PC-9 (cell line): ENCODE measurements around the gene PPP1R37. TPM values are rescaled to one million over a fixed set of nuclear protein-coding genes. Genes with fewer than 3 reads are reported as not detected.

Experiments used
- BruUV-seq: library from RNA; stranded (reverse); fragments of 400-500 nt; replicated peaks from 2 replicates; lab custom pipeline; 2021; lab: Mats Ljungman, UMichigan
- CTCF ChIA-PET: fragments of 300-600 bp; sonication (Branson Sonifier 250); formaldehyde crosslinking; loops from one replicate; lab custom pipeline; 2022; ENCODE audit warnings: antibody characterized with exemption; lab: Charles Lee
- POLR2A ChIA-PET: fragments of 300-600 bp; sonication (Branson Sonifier 250); formaldehyde crosslinking; loops from one replicate; lab custom pipeline; 2022; ENCODE audit warnings: antibody characterized with exemption; ENCODE audit not compliant: unreplicated experiment; lab: Charles Lee
- DNase-seq, 2 experiments: peaks; one replicate each; pipeline versions ENCODE4 v3.0.0 to v3.0.0-alpha.2; 2015 to 2022; ENCODE audit warnings: mixed read lengths in 1 of 2
- H2AFZ ChIP-seq: fragments of 200-600 bp; sonication (generic); 2 replicates; pipeline ENCODE4 v1.8.1; 2017; ENCODE audit warnings: antibody characterized with exemption
- H3F3A ChIP-seq: fragments of 200-600 bp; sonication (generic); 2 replicates; pipeline ENCODE4 v1.8.1; 2017; ENCODE audit warnings: antibody characterized with exemption, mild to moderate bottlenecking, low read depth; ENCODE audit not compliant: insufficient read depth
- H3K27ac ChIP-seq: fragments of 200-600 bp; sonication (generic); 2 replicates; pipeline ENCODE4 v1.6.1; 2016; ENCODE audit warnings: mixed run types
- H3K27me3 ChIP-seq: fragments of 200-600 bp; sonication (generic); 2 replicates; pipeline ENCODE4 v1.6.1; 2016; ENCODE audit warnings: low read depth, mixed run types; ENCODE audit not compliant: insufficient read depth
- H3K36me3 ChIP-seq: fragments of 200-600 bp; sonication (generic); 2 replicates; pipeline ENCODE4 v1.6.1; 2016; ENCODE audit warnings: low read depth, mixed run types
- H3K4me1 ChIP-seq: fragments of 200-600 bp; sonication (generic); replicated peaks from 2 replicates; pipeline ENCODE4 v1.6.1; 2016; ENCODE audit warnings: mixed run types; ENCODE audit not compliant: insufficient read depth
- H3K4me2 ChIP-seq: fragments of 200-600 bp; sonication (generic); 2 replicates; pipeline ENCODE4 v1.6.1; 2017; ENCODE audit warnings: mixed run types
- H3K4me3 ChIP-seq: fragments of 200-600 bp; sonication (generic); 2 replicates; pipeline ENCODE4 v1.6.1; 2016; ENCODE audit warnings: mixed run types
- H3K79me2 ChIP-seq: fragments of 200-600 bp; sonication (generic); 2 replicates; pipeline ENCODE4 v1.6.1; 2017; ENCODE audit warnings: low read depth, mixed run types
- H3K9me2 ChIP-seq: fragments of 200-600 bp; sonication (generic); 2 replicates; pipeline ENCODE4 v1.8.1; 2017; ENCODE audit warnings: mild to moderate bottlenecking; ENCODE audit not compliant: insufficient read depth
- H3K9me3 ChIP-seq: fragments of 200-600 bp; sonication (generic); 2 replicates; pipeline ENCODE4 v1.8.1; 2016; ENCODE audit warnings: low read depth; ENCODE audit not compliant: insufficient read depth
- H4K20me1 ChIP-seq: fragments of 200-600 bp; sonication (generic); 2 replicates; pipeline ENCODE4 v1.8.1; 2017; ENCODE audit not compliant: insufficient read depth
- EZH2 ChIP-seq: fragments of 200-600 bp; sonication (generic); IDR thresholded peaks from 2 replicates; pipeline ENCODE4 v1.8.0; 2017; ENCODE audit warnings: antibody characterized with exemption, low read depth
- intact Hi-C: fragments of 100-400 bp; cut with micrococcal nuclease; formaldehyde crosslinking; loops from one replicate; pipeline ENCODE4 v1.10.0; 2022; ENCODE audit not compliant: unreplicated experiment
- total RNA-seq: library from RNA; stranded (reverse); gene quantifications from 2 replicates; pipeline ENCODE4 v1.2.3, GENCODE V29; 2021
- TF ChIP-seq, protein P1 (sequence below): fragments of 200-600 bp; sonication (generic); conservative IDR thresholded peaks from 2 replicates; pipeline ENCODE4 v1.6.1; 2017; ENCODE audit warnings: mixed run types, antibody characterized with exemption, mild to moderate bottlenecking, moderate library complexity

PPP1R37 gene
- total RNA-seq, 1 experiment from 2014 or later, result 41.1 TPM

DNA sequence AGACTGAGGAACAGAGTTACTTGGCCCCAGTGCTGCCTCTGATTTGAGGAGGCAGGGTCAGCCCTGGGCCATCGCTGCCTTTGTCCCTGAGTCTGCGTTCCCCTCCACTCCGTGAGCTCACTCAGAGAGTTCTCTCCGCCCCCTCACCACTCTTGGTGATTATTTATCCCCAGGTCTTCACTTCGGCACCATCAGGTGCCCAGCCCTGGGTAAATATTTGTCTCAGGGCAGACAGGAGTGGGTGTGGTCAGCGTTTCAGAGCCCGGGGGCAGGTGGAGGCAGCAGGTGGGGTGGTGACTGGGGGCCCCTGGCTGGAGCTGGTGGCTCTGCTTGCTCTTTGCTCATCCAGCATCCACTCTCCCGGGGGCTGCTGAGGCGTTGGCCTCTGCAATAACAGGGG is 20.6 kb downstream of the PPP1R37 start:
- BruUV-seq, result no TSS peak
- Histone ChIP-seq H3K36me3 (no peaks in the 10 kb centered on the region), H3F3A (no peaks in the 10 kb centered on the region; the same call in 1 of the 2 replicates), H3K79me2 (peaks cover 88% of the 10 kb centered on the region), H3K27ac (no peak overlapping the region), H3K9me2 (no peaks in the 10 kb centered on the region), H3K4me3 (no peak overlapping the region), H3K4me2 (peak overlapping the region; percentile 52), H2AFZ (no peak overlapping the region), H3K27me3 (no peaks in the 10 kb centered on the region), H3K9me3 (no peaks in the 10 kb centered on the region), H3K4me1 (peaks cover 26% of the 10 kb centered on the region), H4K20me1 (peaks cover 65% of the 10 kb centered on the region)
- POLR2A ChIA-PET, result no interaction called here
- intact Hi-C loops, result no loop called here
- TF ChIP-seq, protein P1, sequence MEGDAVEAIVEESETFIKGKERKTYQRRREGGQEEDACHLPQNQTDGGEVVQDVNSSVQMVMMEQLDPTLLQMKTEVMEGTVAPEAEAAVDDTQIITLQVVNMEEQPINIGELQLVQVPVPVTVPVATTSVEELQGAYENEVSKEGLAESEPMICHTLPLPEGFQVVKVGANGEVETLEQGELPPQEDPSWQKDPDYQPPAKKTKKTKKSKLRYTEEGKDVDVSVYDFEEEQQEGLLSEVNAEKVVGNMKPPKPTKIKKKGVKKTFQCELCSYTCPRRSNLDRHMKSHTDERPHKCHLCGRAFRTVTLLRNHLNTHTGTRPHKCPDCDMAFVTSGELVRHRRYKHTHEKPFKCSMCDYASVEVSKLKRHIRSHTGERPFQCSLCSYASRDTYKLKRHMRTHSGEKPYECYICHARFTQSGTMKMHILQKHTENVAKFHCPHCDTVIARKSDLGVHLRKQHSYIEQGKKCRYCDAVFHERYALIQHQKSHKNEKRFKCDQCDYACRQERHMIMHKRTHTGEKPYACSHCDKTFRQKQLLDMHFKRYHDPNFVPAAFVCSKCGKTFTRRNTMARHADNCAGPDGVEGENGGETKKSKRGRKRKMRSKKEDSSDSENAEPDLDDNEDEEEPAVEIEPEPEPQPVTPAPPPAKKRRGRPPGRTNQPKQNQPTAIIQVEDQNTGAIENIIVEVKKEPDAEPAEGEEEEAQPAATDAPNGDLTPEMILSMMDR, result no peak
- TF ChIP-seq EZH2, result no peak
- CTCF ChIA-PET, result interaction anchor here (0.9 to 1.0 kb wide), 2 partner anchors 10 to 11 kb away, joined by 4 to 5 read pairs; no protein-coding TSS in a partner anchor
- DNase-seq, result peak; percentile 46 to 66

DNA sequence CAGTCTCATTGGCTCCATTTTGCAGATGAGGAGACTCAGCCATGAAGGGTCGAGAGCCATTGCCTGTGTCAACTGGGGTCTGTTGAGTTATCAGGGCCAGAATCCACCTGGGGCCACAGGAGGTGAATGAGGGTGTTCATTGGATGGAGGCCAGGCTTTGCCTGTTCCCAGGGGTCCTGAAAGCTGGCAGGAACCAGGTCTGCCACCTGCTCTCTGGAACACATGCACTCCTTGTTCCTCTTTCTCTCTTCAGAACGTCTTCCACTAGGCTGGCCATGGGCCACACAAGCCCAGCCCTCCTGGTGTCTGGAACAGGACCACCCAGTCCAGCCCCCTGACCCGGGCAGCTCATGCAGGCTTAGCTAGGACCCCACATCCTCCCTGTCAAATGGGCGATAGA is 21.1 kb downstream of the PPP1R37 start:
- TF ChIP-seq EZH2, result no peak
- TF ChIP-seq, protein P1, result no peak
- ChIA-PET CTCF (no interaction called here), POLR2A (no interaction called here)
- no TSS peak for BruUV-seq
- no peak for DNase-seq
- Histone ChIP-seq H3K4me3 (no peak overlapping the region), H3K27me3 (no peaks in the 10 kb centered on the region), H3K9me2 (no peaks in the 10 kb centered on the region), H3K27ac (no peak overlapping the region), H3K4me2 (peak overlapping the region; percentile 52; the same call in 1 of the 2 replicates), H3K36me3 (no peaks in the 10 kb centered on the region), H3K79me2 (peaks cover 88% of the 10 kb centered on the region), H3F3A (no peaks in the 10 kb centered on the region; the same call in 1 of the 2 replicates), H3K4me1 (peaks cover 26% of the 10 kb centered on the region), H3K9me3 (no peaks in the 10 kb centered on the region), H2AFZ (no peak overlapping the region), H4K20me1 (peaks cover 63% of the 10 kb centered on the region)
- intact Hi-C loops, result no loop called here

DNA sequence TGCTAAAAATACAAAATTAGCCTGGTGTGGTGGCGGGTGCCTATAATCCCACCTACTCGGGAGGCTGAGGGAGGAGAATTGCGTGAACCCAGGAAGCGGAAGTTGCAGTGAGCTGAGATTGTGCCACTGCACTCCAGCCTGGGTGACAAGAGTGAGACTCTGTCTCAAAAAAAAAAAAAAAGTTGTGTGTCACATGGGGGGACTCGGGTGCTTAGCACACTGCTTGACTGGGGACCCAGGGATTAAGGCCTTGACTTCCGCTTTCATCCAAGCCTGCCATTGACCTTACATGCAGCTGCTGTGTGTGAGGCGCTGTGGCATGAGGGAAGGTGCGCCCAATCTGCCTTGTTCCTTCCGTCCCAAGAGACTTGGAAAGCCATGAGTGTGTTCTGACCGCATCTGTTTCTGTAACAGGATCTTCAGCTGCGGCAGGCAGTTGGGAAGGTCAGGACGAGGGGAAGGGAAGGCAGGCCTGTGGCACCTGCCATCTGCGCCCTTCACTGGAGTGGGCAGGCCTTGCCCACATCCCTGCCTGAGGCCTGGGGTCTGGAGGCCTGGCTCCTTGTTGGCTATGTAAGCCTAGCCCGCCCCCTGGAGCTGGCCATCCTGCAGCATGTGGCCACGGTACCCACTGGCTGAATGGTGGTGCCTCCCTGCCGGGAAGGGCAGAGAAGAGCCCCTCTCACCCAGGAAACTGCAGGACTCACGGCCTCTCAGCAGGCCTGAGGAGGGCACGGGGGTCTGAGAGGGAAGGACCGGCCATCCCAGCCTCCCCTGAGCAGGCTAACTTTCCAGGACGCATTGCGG is 23.0 kb downstream of the PPP1R37 start:
- Histone ChIP-seq H3K27ac (no peak overlapping the region), H3F3A (no peaks in the 10 kb centered on the region; the same call in 1 of the 2 replicates), H3K4me3 (no peak overlapping the region), H2AFZ (no peak overlapping the region), H3K36me3 (no peaks in the 10 kb centered on the region), H3K79me2 (peaks cover 89% of the 10 kb centered on the region), H3K9me2 (no peaks in the 10 kb centered on the region), H4K20me1 (peaks cover 66% of the 10 kb centered on the region), H3K27me3 (no peaks in the 10 kb centered on the region), H3K4me2 (no peak overlapping the region), H3K9me3 (no peaks in the 10 kb centered on the region), H3K4me1 (peaks cover 28% of the 10 kb centered on the region)
- ChIA-PET POLR2A (no interaction called here), CTCF (no interaction called here)
- no TSS peak for BruUV-seq
- intact Hi-C loops, result no loop called here
- TF ChIP-seq EZH2, result no peak
- no peak for DNase-seq
